Stimulated activated CD4-positive, alpha-beta T cell treated with anti-CD3 and anti-CD28 coated beads, TNF-alpha, amount 100 ng/mL, for 4 hours (primary cell): ENCODE data around the gene LSAMP.

Experiments used
- DNase-seq, 3 experiments: peaks; one replicate each; pipeline ENCODE4 v3.0.0-alpha.2; 2020; ENCODE audit warnings: low read depth in 3 of 3

The LSAMP gene

DNA sequence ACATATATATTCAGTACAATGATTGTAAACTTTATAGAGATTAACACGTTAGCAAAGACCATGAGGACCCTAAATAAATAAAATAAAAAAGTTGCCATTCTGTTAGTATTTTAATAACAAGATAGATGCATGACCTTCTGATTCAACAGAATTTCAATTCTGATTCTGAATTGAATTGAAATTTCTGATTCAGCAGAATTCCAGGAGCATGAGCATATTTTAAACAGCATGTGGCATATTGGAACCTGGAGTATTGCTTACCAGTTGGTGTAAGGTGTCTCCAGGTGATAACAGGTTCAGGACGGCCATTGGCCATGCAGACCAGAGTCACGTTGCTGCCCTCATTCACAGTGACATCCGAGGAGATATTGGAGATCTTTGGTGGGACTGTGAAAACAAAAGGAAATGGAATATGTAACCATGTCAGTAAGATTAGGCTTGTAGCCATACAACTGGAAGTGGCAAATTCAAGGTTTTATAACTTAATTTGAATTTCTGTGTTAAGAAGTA is 426.0 kb downstream of the LSAMP start:
- DNase-seq, result no peak

DNA sequence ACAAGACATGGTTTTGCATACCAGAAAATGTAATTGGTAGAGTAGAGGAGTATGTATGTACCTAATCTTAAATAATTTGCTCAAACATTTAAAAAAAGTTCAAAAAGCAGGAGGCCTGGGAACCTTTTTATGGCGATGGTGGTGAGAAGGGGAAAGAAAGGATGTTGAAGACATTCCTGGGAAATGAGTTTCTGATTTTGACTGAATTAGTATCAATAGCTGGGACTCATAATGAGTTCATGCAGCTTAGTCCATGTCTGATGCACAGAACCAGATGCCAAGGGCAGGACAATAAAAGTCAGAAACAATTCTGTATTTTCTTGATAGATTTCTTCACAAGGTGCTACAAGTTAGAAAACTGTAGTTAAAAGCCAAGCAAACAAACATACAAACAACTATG is 426.6 kb downstream of the LSAMP start:
- no peak for DNase-seq

GRCh38 chr3:116015931-116016330 is 429.4 kb downstream of the LSAMP start:
- no peak for DNase-seq

DNA sequence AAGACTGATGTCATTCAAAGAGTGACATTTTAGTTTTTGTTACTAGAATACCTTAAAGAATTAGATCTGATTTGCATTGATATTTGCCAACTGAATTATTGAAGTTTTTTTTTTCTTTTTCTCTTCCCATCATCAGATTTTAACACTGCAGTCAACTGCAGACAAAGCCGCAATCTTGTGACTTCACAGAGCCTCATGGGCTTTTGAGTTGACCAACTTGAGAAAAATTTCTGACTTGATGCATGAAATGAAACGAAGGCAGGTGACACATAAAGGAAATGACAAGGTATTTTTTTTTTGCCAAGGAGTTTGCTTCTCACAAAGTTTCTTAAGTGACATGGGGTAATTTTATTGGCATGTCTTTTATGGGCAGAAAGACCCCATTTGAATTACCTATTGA is 438.3 kb downstream of the LSAMP start:
- DNase-seq, result no peak

- DNase-seq, result no peak
Measured at GRCh38 chr3:116005404-116005803, 439.9 kb downstream of the LSAMP start.

DNA sequence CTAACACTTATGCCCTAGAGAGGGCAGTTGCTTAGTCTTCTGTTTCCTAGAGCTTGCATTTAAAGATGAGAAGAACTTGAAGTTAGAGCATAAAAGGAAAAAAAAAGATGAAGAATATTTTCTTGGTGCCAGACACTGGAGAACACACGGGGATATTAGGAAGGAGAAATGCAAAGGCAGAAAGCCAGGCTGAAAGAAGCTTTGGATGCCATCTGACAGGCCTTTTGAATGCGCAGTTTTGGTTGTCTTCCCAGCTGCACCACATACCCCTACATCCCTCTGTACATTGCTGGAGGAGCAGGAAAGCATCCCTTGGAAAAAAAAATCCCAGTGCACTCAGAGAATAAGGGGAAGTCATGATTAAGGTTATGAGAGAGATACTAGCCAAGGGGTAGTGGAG is 443.1 kb downstream of the LSAMP start:
- no peak for DNase-seq

- DNase-seq, result no peak
Measured at GRCh38 chr3:116001151-116001621, 444.1 kb downstream of the LSAMP start.

DNA sequence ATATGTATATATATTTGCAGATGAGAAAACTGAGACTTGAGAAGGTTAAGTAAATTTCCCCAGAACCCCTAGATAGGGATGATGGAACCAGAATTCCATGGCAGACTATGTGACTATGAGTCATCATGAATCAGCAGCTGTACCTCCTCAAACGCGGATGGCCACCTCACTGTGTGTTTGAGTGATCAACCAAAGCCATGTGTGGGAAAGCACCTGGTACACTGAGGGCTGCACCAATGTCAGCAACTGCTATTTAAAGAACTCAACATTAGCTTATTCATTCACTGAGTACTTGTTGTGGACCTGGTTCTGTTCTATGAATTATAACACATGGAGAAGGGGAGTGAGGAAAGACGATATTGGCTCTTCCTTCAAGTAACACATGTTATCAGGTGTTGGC is 445.0 kb downstream of the LSAMP start:
- DNase-seq, result no peak

GRCh38 chr3:115999613-116000012 is 445.7 kb downstream of the LSAMP start:
- DNase-seq, result no peak

DNA sequence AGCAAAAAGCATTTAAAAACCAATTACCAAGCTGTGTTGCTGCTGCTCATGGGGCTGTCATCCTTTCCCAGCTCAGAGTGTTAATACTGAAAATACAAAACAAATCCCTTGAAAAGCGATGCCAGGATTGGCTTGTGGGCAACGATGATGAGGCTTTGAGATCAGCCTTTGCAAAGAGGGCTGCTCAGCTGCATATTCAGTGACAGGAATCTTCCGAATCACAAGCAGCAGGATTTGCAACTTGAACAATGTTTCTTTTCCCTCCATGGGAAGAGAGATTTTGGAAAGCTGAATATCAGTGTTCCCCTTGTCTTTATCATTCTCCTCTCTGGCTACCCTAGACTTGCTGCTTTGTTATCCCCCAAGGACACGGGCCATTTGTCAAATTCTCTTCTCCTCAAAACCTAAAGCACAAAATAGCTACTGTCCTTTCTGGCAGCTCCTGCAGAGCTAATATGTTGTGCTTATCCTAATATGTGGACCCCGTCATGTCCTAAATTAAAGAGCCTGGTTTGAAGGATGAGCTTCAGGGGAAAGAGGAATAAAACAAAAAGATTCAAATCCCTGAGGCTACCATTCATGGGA is 446.2 kb downstream of the LSAMP start:
- no peak for DNase-seq

GRCh38 chr3:115996420-115997108 is 448.7 kb downstream of the LSAMP start:
- no peak for DNase-seq

- DNase-seq, result no peak
Measured at GRCh38 chr3:115990669-115991068, 454.6 kb downstream of the LSAMP start.

DNA sequence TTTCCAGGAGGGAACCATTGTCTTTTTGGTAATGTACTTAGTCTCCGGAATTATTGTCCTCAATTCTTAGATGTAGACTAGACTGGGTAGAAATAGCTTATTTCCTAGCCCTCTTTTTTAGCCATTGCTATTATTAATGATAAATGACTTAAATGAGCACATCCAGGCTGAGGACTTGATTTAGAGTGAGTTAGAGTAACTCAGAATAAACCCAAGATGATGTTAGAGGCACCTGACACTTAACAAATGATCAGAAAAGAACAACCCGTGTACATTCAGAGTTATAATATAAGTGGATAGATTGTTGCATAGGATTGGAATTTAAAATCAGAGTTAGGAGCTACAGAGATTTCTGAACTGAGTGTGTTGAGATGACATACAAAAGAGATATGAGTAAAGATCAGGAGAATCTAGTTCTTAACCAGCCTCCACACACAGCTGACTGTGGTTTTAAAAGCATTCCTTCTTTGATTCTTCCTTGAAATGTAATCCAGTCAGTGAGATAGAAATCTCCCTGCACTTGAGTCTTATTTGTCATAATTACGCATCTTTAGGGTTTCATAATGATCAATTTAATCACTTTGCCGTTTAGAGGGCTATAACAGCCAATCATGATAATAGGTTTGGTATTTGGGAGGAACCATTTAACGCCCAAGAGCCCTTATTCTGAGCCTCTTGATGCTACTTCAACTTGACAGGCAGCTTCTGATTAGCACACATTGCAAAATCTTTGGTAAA is 455.4 kb downstream of the LSAMP start:
- no peak for DNase-seq

GRCh38 chr3:115986555-115987207 is 458.6 kb downstream of the LSAMP start:
- no peak for DNase-seq

- DNase-seq, result no peak
Measured at GRCh38 chr3:115982629-115983028, 462.7 kb downstream of the LSAMP start.

DNA sequence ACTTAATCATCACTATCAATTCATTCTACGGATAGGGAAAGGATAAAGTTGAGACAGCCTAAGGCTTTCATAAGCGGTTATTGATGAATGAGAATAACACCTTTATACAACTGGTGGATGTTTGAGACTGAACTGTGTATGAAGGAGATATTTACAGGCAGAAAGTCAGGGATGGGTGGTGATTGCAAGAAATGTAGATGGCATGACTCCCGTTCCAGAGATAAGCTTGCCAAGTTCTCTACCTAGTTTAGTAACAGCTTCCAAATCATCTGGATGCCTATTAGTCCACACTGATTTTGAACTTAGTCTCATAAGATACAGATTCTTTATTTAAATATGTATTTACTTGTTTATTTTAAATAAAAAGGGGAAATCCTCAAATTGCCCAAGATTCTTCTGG is 463.2 kb downstream of the LSAMP start:
- DNase-seq, result no peak

GRCh38 chr3:115980709-115981108 is 464.6 kb downstream of the LSAMP start:
- DNase-seq, result no peak

GRCh38 chr3:115977866-115978265 is 467.4 kb downstream of the LSAMP start:
- no peak for DNase-seq

- DNase-seq, result no peak
Measured at GRCh38 chr3:115975796-115976195, 469.5 kb downstream of the LSAMP start.

DNA sequence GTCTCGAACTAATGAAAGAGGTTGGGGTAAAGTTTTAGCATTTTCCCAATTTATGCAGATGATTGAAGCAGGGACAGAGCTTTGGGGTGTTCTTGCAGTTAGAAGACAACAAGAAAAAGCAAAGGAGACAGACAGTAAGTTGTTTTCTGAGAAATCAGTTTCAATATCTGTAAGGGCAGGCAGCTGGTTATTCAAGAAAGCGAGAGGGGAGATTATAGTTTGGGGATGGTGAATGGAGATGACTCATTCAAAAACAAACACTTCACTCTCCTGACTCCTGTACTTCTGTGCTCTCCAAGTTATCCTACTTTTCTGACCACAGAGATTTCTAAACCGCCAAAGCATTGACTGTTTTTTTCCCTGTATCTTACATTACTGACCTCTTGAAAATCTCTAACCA is 469.9 kb downstream of the LSAMP start:
- no peak for DNase-seq

GRCh38 chr3:115974940-115975339 is 470.3 kb downstream of the LSAMP start:
- DNase-seq, result no peak

- DNase-seq, result no peak
Measured at GRCh38 chr3:115968871-115969270, 476.4 kb downstream of the LSAMP start.
